GM12872 (cell line): ENCODE measurements around the gene B3GAT1.

Source experiments
- CTCF ChIP-seq: IDR thresholded peaks from 3 replicates; pipeline ENCODE4 v1.5.1; 2011; ENCODE audit warnings: low read depth, mild to moderate bottlenecking, low read length, moderate library complexity; ENCODE audit not compliant: insufficient read depth

The B3GAT1 gene

DNA sequence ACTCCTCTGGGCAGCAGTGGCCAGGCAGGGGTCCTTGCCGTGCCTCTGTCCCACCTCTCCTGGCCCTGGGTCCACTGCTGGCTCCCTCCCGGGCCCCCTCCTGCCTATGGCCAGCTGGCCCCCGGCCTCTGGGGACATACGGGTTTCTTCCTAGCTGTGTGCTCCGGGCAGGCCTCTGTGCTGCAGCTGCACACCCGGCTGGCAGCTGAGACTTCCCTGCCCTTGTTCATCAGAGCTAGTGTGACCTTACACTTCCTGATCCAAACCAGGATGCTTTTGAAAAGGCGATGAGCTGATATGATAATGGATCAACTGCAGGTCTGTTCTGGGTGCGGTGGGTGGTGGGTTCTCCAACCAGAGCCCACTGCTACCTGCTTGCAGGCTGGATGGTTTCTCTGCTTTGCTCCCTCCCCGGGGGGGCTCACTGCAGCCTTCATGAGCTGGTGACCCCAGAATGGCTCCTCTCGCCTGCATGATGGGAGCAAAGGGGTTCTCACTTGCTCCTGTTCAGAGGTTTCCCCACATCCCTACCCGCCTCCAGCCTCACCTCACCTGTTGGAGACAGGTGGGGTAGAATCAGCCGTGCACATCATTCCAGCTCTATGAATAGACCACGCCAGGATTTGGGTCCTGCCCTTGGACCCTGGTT lies 13.3 kb downstream of the B3GAT1 start:
- no peak for TF ChIP-seq CTCF

- no peak for TF ChIP-seq CTCF
These were observed 14.0 kb downstream of the B3GAT1 start for GRCh38 chr11:134398079-134398444.

- TF ChIP-seq CTCF, result no peak
These were observed 14.6 kb downstream of the B3GAT1 start for GRCh38 chr11:134397304-134398078.

DNA sequence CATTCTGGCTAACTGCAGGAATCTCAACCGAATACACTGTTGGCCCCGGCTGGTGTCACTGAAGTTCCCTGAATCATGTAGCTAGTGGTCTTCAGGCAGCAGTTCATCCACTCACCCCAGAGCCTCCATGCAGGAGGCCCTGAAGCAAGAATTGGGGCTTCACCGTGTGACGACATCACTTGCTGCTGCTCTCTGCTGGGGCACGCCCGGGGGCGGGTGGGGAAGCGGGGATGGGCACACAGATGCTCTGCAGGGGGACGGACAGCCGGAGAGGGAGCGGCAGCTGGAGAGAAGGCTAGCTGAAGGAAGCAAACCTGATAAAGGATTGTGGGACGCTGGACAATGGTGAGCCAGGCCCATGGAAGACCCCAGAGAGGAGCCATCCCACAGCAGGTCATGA lies 17.0 kb downstream of the B3GAT1 start:
- TF ChIP-seq CTCF, result no peak

- TF ChIP-seq CTCF, result no peak
These were observed 17.7 kb downstream of the B3GAT1 start for GRCh38 chr11:134394311-134394710.

GRCh38 chr11:134393638-134394037 lies 18.4 kb downstream of the B3GAT1 start:
- no peak for TF ChIP-seq CTCF

- TF ChIP-seq CTCF, result no peak
These were observed 19.0 kb downstream of the B3GAT1 start for GRCh38 chr11:134392953-134393615.
